ENCODE measurements around the gene ZNF552.
A peak's percentile ranks its signal among the peaks of the same experiment; 100 is the strongest.
"Not testable (repeated sequence)": the region's sequence is repeated elsewhere in the genome, so short reads cannot be mapped to it uniquely, and the experiment has no call there.

Gene ZNF552

GRCh38 chr19:57814505-57815246 is at the start of gene ZNF552:
Gene ZNF552, minus strand, starts transcription at chr19:57814913. Its CDS starts 170 bp downstream, at chr19:57814743.
- peak; percentile 80 for DNase-seq

GRCh38 chr19:57862351-57862750 is 47.6 kb upstream of the ZNF552 start:
- DNase-seq = not testable (repeated sequence)

- DNase-seq = not testable (repeated sequence)
These were observed 39.4 kb upstream of the ZNF552 start for GRCh38 chr19:57854117-57854516.

GRCh38 chr19:57851812-57852603 is 37.3 kb upstream of the ZNF552 start:
- not testable (repeated sequence) for DNase-seq

GRCh38 chr19:57850553-57851017 is 35.9 kb upstream of the ZNF552 start:
- no peak for DNase-seq

- DNase-seq = peak; percentile 61
These were observed 35.2 kb upstream of the ZNF552 start, which contains the start of gene ZNF587 for GRCh38 chr19:57849666-57850473. Gene ZNF587, plus strand, starts transcription at chr19:57849859. Its CDS starts 180 bp downstream, at chr19:57850039.

- DNase-seq = not testable (repeated sequence)
These were observed 34.5 kb upstream of the ZNF552 start for GRCh38 chr19:57849162-57849665.

GRCh38 chr19:57847164-57847563 is 32.5 kb upstream of the ZNF552 start:
- not testable (repeated sequence) for DNase-seq

GRCh38 chr19:57841122-57841763 is 26.5 kb upstream of the ZNF552 start:
- no peak for DNase-seq

- DNase-seq = not testable (repeated sequence)
These were observed 24.0 kb upstream of the ZNF552 start for GRCh38 chr19:57838622-57839191.

- not testable (repeated sequence) for DNase-seq
These were observed 22.3 kb upstream of the ZNF552 start for GRCh38 chr19:57836991-57837390.

- DNase-seq = peak; percentile 0
These were observed 15.4 kb upstream of the ZNF552 start, which contains the start of gene ZNF587B for GRCh38 chr19:57830071-57830602. Gene ZNF587B, plus strand, starts transcription at chr19:57830299. Its CDS starts 230 bp downstream, at chr19:57830529.

- no peak for DNase-seq
These were observed 14.6 kb upstream of the ZNF552 start for GRCh38 chr19:57829316-57829715.

GRCh38 chr19:57825511-57825910 is 10.8 kb upstream of the ZNF552 start:
- DNase-seq = no peak

GRCh38 chr19:57823608-57824007 is 8.9 kb upstream of the ZNF552 start:
- not testable (repeated sequence) for DNase-seq

- not testable (repeated sequence) for DNase-seq
These were observed 8.4 kb upstream of the ZNF552 start for GRCh38 chr19:57823155-57823554.

GRCh38 chr19:57821501-57821900 is 6.8 kb upstream of the ZNF552 start:
- DNase-seq = not testable (repeated sequence)

- not testable (repeated sequence) for DNase-seq
These were observed 6.4 kb upstream of the ZNF552 start for GRCh38 chr19:57821095-57821494.

- no peak for DNase-seq
These were observed 5.9 kb upstream of the ZNF552 start for GRCh38 chr19:57820599-57820998.

- peak; percentile 84 for DNase-seq
These were observed 4.9 kb upstream of the ZNF552 start for GRCh38 chr19:57819475-57820148.

- DNase-seq = no peak
These were observed 3.7 kb upstream of the ZNF552 start for GRCh38 chr19:57818378-57818777.
